ENCODE results near the gene NFATC3. TPM values are rescaled to one million over a fixed set of nuclear protein-coding genes. Genes with fewer than 3 reads are reported as not detected.

NFATC3 gene
- total RNA-seq, 1 experiment from 2014 or later, result 33.0 TPM

GRCh38 chr16:68079626-68080344 lies 5.4 kb upstream of the NFATC3 start:
- Histone ChIP-seq H4K91ac (ENCODE audit: insufficient read length, low read depth, low read length) (no peak overlapping the region), H3K79me2 (ENCODE audit: insufficient read depth, low read length) (no peaks in the 10 kb centered on the region), H3K23me2 (ENCODE audit: insufficient read length, low read depth, low read length, poor library complexity, severe bottlenecking) (peaks cover 8% of the 10 kb centered on the region), H3K27ac (ENCODE audit: insufficient read length, low read depth, low read length) (no peak overlapping the region), H3K14ac (ENCODE audit: insufficient read depth, low read length) (no peak overlapping the region; the same call in 1 of the 2 replicates), H2BK120ac (ENCODE audit: low read depth, low read length, poor library complexity, severe bottlenecking) (no peak overlapping the region), H4K8ac (replicated peaks; ENCODE audit: insufficient read length, low read depth, low read length) (no peak overlapping the region), H2AFZ (ENCODE audit: low read length) (no peak overlapping the region), H2BK20ac (ENCODE audit: low read depth, low read length, poor library complexity, severe bottlenecking) (no peak overlapping the region), H3K4ac (ENCODE audit: low read depth, low read length) (no peak overlapping the region), H2BK12ac (ENCODE audit: insufficient read length, low read depth, low read length) (no peak overlapping the region), H3T11ph (ENCODE audit: low read length) (no peak overlapping the region), H2BK5ac (ENCODE audit: insufficient read length, low read length) (no peak overlapping the region), H2BK15ac (ENCODE audit: low read depth, low read length) (no peak overlapping the region), H3K56ac (ENCODE audit: insufficient read length, low read depth, low read length) (no peak overlapping the region), H3K18ac (ENCODE audit: insufficient read length, low read depth, low read length) (no peak overlapping the region), H3K4me2 (ENCODE audit: insufficient read depth, insufficient read length, low read length) (no peak overlapping the region), H3K27me3 (ENCODE audit: insufficient read depth, low read length) (no peaks in the 10 kb centered on the region), H3K23ac (ENCODE audit: insufficient read length, low read depth, low read length) (no peak overlapping the region), H4K5ac (ENCODE audit: insufficient read length, low read depth, low read length) (no peak overlapping the region), H3K9ac (ENCODE audit: extremely low read depth, insufficient read length, low read length) (no peak overlapping the region), H2AK5ac (ENCODE audit: insufficient read length, low read length) (no peak overlapping the region), H4K20me1 (ENCODE audit: control insufficient read depth, insufficient read depth, insufficient read length) (no peaks in the 10 kb centered on the region), H3K79me1 (ENCODE audit: insufficient read depth, low read depth, low read length, poor library complexity, severe bottlenecking) (no peaks in the 10 kb centered on the region), H3K9me3 (ENCODE audit: control insufficient read depth, low read depth, low read length) (no peaks in the 10 kb centered on the region), H3K4me1 (ENCODE audit: insufficient read depth, low read length) (no peaks in the 10 kb centered on the region; the same call in 1 of the 2 replicates)
- Mint-ChIP-seq H3K4me3 (no peak overlapping the region; a peak in 1 of 5 replicates), H3K4me1 (peaks cover 12 to 13% of the 10 kb centered on the region in 2 experiments), H3K9me3 (no peaks in the 10 kb centered on the region), H3K27ac (no peak overlapping the region; a peak in 1 of 7 replicates), H3K36me3 (ENCODE audit: insufficient read depth in 1 of 3, low read depth in 3 of 3) (peaks cover 10 to 29% (median 27%) of the 10 kb centered on the region in 3 experiments; a peak in 6 of 7 replicates), H3K27me3 (ENCODE audit: low read depth) (no peaks in the 10 kb centered on the region; the same call in 1 of the 2 replicates)
- no peak for DNase-seq
- TF ChIP-seq CTCF (conservative IDR thresholded peaks at IDR 0.05), result no peak
- WGBS (ENCODE audit: extremely low coverage, insufficient read length, low lambda C conversion rate), result no CpG with 5 or more reads among the region's 13 CpGs
